K562 (cell line): ENCODE measurements around the gene GPAT3. TPM values are rescaled to one million over a fixed set of nuclear protein-coding genes. Genes with fewer than 3 reads are reported as not detected.
A peak's percentile ranks its signal among the peaks of the same experiment; 100 is the strongest.

Source experiments
- BACH1 ChIP-seq: fragments of 200-800 bp; sonication (Bioruptor generic); IDR thresholded peaks from 2 replicates; pipeline ENCODE4 v1.6.1; 2016; ENCODE audit warnings: missing genetic modification characterization, missing compliant biosample characterization
- CBFA2T3 ChIP-seq: fragments of 450-650 bp; IDR thresholded peaks from 2 replicates; pipeline ENCODE4 v1.6.1; 2017
- KDM1A ChIP-seq, 2 experiments: fragments of 450-650 bp; IDR thresholded peaks; 2 replicates each; pipeline ENCODE4 v1.6.1; 2016; ENCODE audit warnings: mild to moderate bottlenecking in 2 of 2
- NFE2 ChIP-seq: IDR thresholded peaks from 2 replicates; pipeline ENCODE4 v1.6.1; 2014; ENCODE audit warnings: antibody characterized with exemption, low read depth
- NFIC ChIP-seq: fragments of 450-650 bp; IDR thresholded peaks from 2 replicates; pipeline ENCODE4 v1.6.1; 2017; ENCODE audit warnings: mild to moderate bottlenecking, inconsistent platforms
- NONO ChIP-seq, 2 experiments: fragments of 200-400 bp in 1 of 2; fragments of 450-650 bp in 1 of 2; formaldehyde crosslinking in 1 of 2; IDR thresholded peaks; 2 replicates each; pipeline ENCODE4 v1.6.1; 2017; ENCODE audit warnings: low read depth in 2 of 2, mild to moderate bottlenecking in 2 of 2, moderate library complexity in 2 of 2, low read length in 1 of 2
- RAD21 ChIP-seq, 2 experiments: fragments of 250-450 bp in 1 of 2; fragments of 450-650 bp in 1 of 2; sonication (Bioruptor Pico) in 1 of 2; formaldehyde crosslinking in 1 of 2; IDR thresholded peaks in 1 of 2; conservative IDR thresholded peaks in 1 of 2; 2 replicates each; pipeline versions ENCODE4 v1.4.0 to v1.8.0; 2020 to 2022; ENCODE audit warnings: mild to moderate bottlenecking in 2 of 2, moderate library complexity in 1 of 2
- polyA plus RNA-seq, 8 experiments: library from polyadenylated mRNA; depleted of rRNA in 4 of 8; stranded (reverse) in 5 of 8; unstranded in 3 of 8; fragments of >200 nt; fragmentation: Nextera tagmentation in 2 of 8; fragmentation: Illumina TruSeq in 1 of 8; extraction: Ambion mirVana in 2 of 8; extraction: Trizol in 1 of 8; gene quantifications; 2 replicates each; pipeline versions ENCODE4 v1.2.1 to v1.2.3, GENCODE V29; 2011 to 2014; ENCODE audit warnings: inconsistent platforms in 1 of 8, missing spikeins in 1 of 8
- total RNA-seq, 7 experiments: library from RNA; depleted of rRNA in 6 of 7; stranded (reverse); fragments of >200 nt in 6 of 7; fragmentation: Illumina TruSeq in 2 of 7; extraction: Trizol in 2 of 7; gene quantifications; 2 replicates each; pipeline versions ENCODE4 v1.2.1 to v1.2.3, GENCODE V29; 2011 to 2021; ENCODE audit warnings: low replicate concordance in 1 of 7
- TF ChIP-seq, protein P1 (sequence below): sonication (generic); formaldehyde crosslinking; IDR thresholded peaks from 2 replicates; pipeline ENCODE4 v1.8.0; 2023; ENCODE audit warnings: mild to moderate bottlenecking, missing genetic modification reagents
- TF ChIP-seq, protein P2 (sequence below): fragments of 200-800 bp; sonication (Bioruptor generic); IDR thresholded peaks from 2 replicates; pipeline ENCODE4 v1.6.1; 2017; ENCODE audit warnings: missing genetic modification characterization, missing compliant biosample characterization
- TF ChIP-seq, protein P3 (sequence below): fragments of 250-450 bp; sonication (Bioruptor Pico); IDR thresholded peaks from 2 replicates; pipeline ENCODE4 v1.5.0; 2022; ENCODE audit warnings: mild to moderate bottlenecking
- TF ChIP-seq, protein P4 (sequence below), 2 experiments: IDR thresholded peaks in 1 of 2; conservative IDR thresholded peaks in 1 of 2; 2 replicates each; pipeline ENCODE4 v1.6.1; 2016; ENCODE audit warnings: low read depth in 2 of 2, mild to moderate bottlenecking in 1 of 2, missing compliant biosample characterization in 1 of 2, missing genetic modification characterization in 1 of 2, moderate library complexity in 1 of 2

Gene GPAT3
- total and polyA plus RNA-seq, 9 of the 15 experiments (the other 6 are each of a cell fraction or from before 2014, with no cell fraction given), result 4.1 to 16.1 (median 13.1) TPM

DNA sequence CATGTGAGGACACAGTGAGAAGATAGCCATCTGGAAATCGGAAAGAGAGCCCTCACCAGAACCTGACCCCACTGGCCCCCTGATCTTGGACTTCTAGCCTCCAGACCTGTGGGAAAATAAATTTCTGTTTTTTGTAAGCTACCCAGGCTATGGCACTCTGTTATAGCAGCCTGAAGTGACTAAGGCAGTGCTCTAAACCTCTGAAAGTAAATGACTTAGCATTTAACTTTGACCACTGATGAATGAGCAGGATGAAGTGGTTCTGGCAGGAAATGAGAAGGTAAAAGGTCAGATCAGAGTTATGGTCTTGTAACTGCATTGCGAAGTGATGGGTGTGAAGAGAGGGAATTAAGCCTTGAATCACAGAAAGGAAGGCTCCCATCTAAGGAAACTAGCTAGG lies 17.0 kb downstream of the GPAT3 start (continued):
- 0 out of 2 replicates have a peak, but pooled peaks have one; percentile 12 for TF ChIP-seq CBFA2T3
- TF ChIP-seq RAD21 (CRISPR knock-in tag; conservative IDR thresholded peaks at IDR 0.05 in 1 of 2, IDR thresholded peaks at IDR 0.05 in 1 of 2), result 0 out of 4 replicates have a peak, but pooled peaks of 1 of the 2 experiments have one; percentile 3
- no peak for TF ChIP-seq NONO (IDR thresholded peaks at IDR 0.05; ENCODE audit: low read depth in 2 of 2, low read length in 1 of 2)
- TF ChIP-seq, protein P1, sequence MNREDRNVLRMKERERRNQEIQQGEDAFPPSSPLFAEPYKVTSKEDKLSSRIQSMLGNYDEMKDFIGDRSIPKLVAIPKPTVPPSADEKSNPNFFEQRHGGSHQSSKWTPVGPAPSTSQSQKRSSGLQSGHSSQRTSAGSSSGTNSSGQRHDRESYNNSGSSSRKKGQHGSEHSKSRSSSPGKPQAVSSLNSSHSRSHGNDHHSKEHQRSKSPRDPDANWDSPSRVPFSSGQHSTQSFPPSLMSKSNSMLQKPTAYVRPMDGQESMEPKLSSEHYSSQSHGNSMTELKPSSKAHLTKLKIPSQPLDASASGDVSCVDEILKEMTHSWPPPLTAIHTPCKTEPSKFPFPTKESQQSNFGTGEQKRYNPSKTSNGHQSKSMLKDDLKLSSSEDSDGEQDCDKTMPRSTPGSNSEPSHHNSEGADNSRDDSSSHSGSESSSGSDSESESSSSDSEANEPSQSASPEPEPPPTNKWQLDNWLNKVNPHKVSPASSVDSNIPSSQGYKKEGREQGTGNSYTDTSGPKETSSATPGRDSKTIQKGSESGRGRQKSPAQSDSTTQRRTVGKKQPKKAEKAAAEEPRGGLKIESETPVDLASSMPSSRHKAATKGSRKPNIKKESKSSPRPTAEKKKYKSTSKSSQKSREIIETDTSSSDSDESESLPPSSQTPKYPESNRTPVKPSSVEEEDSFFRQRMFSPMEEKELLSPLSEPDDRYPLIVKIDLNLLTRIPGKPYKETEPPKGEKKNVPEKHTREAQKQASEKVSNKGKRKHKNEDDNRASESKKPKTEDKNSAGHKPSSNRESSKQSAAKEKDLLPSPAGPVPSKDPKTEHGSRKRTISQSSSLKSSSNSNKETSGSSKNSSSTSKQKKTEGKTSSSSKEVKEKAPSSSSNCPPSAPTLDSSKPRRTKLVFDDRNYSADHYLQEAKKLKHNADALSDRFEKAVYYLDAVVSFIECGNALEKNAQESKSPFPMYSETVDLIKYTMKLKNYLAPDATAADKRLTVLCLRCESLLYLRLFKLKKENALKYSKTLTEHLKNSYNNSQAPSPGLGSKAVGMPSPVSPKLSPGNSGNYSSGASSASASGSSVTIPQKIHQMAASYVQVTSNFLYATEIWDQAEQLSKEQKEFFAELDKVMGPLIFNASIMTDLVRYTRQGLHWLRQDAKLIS (CRISPR knock-in tag), result no peak
- TF ChIP-seq KDM1A (IDR thresholded peaks at IDR 0.05), result peak; percentile 65 to 73
- peak; percentile 92 for TF ChIP-seq NFE2
- TF ChIP-seq, protein P2, sequence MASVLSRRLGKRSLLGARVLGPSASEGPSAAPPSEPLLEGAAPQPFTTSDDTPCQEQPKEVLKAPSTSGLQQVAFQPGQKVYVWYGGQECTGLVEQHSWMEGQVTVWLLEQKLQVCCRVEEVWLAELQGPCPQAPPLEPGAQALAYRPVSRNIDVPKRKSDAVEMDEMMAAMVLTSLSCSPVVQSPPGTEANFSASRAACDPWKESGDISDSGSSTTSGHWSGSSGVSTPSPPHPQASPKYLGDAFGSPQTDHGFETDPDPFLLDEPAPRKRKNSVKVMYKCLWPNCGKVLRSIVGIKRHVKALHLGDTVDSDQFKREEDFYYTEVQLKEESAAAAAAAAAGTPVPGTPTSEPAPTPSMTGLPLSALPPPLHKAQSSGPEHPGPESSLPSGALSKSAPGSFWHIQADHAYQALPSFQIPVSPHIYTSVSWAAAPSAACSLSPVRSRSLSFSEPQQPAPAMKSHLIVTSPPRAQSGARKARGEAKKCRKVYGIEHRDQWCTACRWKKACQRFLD (CRISPR knock-in tag), result no peak
- 0 out of 2 replicates have a peak, but pooled peaks have one; percentile 22 for TF ChIP-seq NFIC
- TF ChIP-seq, protein P3, sequence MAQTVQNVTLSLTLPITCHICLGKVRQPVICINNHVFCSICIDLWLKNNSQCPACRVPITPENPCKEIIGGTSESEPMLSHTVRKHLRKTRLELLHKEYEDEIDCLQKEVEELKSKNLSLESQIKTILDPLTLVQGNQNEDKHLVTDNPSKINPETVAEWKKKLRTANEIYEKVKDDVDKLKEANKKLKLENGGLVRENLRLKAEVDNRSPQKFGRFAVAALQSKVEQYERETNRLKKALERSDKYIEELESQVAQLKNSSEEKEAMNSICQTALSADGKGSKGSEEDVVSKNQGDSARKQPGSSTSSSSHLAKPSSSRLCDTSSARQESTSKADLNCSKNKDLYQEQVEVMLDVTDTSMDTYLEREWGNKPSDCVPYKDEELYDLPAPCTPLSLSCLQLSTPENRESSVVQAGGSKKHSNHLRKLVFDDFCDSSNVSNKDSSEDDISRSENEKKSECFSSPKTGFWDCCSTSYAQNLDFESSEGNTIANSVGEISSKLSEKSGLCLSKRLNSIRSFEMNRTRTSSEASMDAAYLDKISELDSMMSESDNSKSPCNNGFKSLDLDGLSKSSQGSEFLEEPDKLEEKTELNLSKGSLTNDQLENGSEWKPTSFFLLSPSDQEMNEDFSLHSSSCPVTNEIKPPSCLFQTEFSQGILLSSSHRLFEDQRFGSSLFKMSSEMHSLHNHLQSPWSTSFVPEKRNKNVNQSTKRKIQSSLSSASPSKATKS, result no peak
- TF ChIP-seq, protein P4, sequence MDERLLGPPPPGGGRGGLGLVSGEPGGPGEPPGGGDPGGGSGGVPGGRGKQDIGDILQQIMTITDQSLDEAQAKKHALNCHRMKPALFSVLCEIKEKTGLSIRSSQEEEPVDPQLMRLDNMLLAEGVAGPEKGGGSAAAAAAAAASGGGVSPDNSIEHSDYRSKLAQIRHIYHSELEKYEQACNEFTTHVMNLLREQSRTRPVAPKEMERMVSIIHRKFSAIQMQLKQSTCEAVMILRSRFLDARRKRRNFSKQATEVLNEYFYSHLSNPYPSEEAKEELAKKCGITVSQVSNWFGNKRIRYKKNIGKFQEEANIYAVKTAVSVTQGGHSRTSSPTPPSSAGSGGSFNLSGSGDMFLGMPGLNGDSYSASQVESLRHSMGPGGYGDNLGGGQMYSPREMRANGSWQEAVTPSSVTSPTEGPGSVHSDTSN (CRISPR knock-in tag; IDR thresholded peaks at IDR 0.05; ENCODE audit: low read depth), result no peak
- TF ChIP-seq, protein P4 (tag; conservative IDR thresholded peaks at IDR 0.05; ENCODE audit: low read depth), result peak; percentile 76
- TF ChIP-seq BACH1 (tag), result peak; percentile 76; the same call in 1 of the 2 replicates
